Bone marrow (tissue), 2 donors: ENCODE measurements around the gene RELCH.

Experiments
- DNase-seq, 2 donors: peaks; one replicate each; lab custom pipeline; 2025; lab: John Stamatoyannopoulos, UW

RELCH gene

DNA sequence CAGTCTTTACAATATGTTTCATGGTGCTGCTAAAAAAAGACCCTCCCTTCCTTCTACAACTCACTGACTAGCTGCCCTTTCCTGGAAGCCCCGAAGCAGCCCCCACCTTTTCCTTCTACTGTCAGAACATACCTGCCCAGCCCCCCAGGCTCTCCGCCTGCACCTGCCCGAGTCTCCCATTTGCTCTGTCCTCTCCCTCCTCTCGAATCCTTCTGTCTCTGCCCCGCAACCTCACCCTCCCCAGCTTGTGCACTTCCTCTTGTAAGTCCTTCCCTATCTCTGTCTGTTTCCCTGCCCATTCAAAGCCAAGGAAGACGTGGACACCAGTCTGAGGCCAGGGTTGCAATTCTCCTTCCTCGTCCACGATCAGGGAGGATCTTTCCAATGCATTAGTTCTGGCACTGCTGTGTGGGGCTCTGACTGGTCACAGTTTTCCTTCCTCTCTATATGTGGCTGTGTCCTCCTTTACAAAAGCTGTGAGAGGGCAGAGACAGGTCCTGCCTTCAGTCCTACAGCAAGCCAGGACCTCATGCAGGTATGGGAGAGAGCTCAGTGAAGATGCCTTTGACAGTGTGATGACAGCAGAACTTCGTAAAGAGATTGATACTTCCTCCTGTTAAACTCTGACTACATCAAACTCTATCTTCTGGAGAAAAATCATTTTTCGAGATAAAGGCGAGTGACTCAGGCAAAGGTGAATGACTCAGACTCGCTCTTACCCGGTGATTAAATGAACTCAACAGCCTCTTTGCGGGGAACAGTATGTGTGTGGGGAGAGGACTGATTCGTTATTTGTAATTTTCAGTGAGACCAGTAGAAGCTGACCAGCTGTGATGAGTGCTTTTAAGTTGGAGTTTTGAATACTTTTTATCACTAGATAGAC lies 152.3 kb downstream of the RELCH start:
- no peak for DNase-seq

DNA sequence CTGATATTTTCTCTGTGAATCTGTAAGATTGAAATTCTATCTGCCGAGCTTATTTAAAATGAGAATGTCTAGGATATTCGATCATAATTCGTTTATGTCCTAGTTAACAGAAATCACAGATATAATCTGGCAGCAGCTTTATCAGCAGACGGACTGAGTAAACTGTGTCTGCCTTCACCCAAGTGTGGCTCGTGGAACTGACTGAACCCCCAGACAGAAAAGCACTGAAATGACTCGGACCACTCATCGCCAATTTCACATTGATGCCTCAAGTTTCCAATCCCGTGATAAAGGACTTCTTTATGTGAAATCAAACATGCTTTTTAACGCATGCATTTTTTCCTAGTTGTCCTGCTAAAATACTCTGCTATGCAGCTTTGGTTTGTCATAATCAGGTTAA lies 153.9 kb downstream of the RELCH start:
- DNase-seq, result no peak

DNA sequence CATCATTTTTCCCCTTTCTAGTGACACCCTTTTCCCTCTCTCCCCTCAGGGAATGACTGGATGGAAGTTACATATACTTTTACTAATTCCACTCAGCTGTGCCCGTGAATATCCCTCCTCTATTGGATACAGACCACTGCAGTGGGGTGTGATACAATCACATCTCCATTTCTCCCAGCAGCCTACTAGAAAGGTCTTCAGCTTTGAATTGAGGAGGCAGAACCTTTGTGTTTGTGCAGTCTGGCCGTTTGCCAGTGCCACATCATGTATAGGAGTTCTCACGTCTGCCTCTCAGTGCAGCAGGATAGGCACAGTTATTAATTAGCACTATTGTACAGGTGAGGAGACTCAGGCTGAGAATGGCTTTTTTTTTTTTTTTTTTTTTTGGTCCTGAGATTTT lies 154.4 kb downstream of the RELCH start:
- no peak for DNase-seq

DNA sequence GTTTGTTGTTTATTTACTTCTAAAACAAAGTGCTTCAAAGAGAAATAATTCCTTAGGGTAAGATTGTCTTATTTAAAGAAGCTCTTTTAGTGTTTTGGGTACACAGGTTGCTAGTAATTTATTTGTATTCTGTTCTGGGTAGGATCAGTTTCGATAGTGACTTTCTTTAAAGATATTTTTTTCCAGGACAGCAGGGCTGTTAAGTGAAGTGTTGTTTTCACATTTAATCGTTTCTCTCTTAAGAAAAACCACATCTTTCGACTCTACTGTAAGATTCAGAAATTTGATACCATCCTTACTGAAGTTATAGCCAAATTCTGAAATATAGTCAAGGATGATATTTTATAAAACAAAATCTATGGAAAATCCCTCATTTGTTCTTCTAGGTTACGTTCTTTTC lies 155.8 kb downstream of the RELCH start:
- DNase-seq, result no peak

DNA sequence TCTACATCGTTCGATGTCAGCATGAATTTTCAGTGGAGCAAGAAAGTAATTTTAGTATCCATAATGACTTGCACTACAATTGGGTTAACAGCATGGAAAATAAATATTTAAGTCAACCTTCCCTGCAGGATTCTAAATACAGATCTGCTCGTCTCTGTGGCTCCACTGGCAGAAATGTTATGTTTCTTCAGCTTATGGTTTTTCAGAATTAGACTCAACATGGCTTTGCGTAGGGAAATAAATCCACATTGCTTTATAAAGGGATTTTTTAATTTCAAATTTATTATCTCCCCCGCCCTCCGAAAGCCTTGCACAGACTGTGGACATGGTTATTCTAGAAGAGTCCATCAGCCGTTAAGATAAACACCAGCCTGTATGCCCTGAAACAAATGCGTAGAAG lies 156.3 kb downstream of the RELCH start:
- DNase-seq, result no peak

DNA sequence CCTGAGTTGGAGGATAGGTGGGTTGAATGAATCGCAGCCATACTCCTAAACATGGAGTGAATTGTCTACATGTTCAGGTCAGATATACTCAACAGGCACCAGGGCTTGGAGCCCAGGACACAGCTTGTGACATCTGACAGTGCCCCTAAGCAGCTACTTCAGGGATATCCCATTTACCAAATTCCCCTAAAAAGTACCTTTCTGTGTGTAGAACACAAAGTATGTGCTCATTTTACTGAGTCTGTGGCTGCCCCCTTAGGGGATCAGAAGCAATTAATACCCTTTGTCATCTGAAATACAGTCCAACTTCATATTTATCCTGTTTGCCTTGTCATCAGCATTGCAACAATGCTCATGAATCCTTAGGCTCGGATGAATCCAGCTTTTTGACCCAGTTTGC lies 158.9 kb downstream of the RELCH start:
- DNase-seq, result no peak

DNA sequence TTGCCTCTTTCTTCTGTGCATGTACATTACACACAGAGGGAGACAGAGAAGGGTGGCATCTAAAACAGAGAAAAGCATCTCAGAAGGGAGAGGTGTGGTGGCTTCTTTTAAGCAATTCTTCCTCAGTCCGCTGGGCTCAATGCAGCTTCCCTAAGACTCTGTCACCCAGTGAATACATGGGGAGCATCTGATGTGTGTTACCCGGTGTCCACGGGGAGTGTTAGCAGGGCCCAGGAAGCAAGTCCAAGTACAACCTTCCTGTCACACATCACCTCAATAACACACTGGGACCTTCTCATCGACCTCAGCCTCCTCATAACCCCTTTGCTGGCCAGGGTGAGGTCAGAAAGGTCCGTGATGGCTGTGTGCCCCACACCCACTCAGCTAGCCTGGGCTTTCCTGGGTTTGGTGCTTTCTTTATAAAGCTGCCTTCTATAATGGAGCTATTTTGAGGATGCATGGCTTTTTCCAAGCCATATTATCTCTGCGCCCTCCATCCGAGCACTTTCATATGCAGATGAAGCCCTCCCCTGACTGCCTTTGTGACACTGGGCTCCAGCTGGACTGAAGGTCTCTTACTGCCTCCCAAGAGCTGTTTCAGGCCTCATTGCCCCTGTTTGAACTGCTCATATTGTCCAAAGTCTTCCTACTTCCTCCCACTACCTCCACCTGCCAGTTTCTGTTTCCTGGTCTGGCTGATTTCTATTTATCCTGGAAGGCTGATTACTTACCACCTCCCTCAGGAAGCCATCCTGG lies 159.5 kb downstream of the RELCH start:
- no peak for DNase-seq

DNA sequence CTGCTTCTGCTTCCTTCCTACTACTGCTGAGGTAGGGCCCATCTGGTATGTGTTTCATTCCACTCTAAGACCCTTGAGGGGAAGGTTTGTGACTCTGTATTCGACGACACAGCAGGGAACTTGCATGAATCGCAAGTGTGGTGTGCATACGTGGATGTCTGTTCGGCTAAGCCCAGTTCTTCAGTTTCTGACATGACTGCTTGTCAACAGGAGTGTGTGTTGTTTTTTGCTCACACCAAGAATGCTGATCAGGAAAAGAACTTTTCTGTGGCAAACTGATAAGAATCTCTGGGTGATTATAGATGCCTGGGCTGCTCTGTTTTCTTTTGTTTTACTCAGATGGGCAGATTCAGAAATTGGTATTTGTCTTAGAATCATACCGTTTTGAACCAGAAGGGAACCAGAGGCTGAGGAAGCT lies 160.0 kb downstream of the RELCH start:
- DNase-seq, result peak in 1 of 2 donors; percentile 13

DNA sequence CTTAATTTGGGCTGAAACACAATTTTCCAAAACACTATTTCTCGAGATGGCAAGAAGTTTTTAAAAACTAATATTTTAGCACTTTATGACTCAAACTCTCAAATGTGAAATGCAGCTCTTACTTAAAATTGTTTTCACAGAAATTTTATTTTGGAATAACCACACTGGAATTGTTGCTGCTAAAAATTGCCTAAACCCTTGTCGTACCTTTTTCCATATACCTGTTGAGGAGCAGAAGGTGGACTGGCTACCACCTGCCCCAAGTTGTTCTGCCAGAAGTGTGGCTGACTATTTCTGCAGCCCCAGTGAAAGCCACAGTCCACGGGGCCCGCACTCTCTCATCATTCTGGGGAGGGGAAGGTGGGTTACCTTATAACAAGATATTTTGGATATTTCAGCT lies 161.4 kb downstream of the RELCH start:
- no peak for DNase-seq

DNA sequence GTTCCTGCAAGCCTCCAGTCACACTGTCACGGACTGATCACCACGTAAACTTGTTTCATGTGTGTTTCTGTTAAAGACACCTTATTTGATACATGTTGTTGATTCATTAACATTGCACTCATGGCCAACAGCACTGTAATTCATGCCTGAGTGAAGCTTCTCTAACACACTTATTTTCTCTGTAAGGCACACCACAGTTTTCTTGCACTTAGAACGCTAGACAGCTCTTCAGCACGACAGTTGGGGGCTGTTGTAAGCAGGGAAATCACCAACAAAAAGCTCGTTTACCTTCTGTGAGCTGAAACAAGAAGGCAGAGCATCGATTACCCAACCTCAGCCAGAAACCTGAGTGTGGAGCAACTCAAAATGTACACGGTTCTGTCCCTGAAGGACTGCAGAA lies 166.1 kb downstream of the RELCH start:
- DNase-seq, result no peak

DNA sequence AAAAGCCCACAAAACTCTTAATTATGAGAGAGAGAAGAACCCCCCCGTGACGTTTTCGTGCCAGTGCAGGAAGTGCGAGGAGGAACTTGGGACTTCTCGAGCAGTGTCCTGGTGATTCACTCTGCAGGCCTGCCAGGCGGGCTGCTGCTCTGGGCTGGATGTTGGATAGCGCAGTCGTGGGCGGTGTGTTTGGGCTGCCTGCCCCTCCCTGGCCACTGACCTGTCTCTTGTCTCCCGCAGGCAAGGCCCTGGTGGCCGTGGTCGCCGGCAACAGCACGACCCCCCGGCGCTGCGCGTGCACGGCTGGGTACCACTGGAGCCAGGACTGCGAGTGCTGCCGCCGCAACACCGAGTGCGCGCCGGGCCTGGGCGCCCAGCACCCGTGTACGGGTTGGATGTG lies 167.1 kb downstream of the RELCH start:
- DNase-seq, result no peak

DNA sequence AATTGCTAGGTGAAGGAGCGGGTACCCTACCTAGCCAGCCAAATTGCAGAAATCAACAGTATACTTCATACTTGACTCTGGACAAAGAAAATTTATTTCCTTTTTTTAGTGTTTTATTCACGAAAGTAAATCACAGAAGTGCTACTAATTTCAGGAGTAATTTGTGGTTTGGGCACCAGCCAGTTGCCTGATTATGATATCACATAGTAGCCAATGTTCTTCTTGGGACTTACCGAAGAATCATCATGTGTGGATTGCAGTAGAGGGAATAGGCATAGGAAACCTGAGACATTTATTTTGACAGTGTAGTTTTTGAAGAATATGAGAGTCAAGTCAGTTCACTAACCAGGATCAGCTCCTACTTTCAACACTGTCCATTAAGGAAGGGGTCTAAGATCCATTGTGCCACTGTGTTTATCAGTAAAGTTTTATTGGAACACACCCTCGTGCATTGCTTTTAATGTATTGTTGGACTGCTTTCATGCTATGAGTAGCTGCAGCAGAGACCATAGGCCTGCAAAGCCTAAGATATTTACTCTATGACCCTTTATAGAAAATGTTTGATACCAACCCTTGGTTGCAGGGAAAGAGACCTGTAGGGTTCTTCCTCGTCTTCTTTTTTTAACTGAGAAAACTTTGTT lies 170.1 kb downstream of the RELCH start:
- DNase-seq, result no peak
